BLaER1 (cell line): ENCODE data around the gene INO80.

Experiments used
- H3K27ac ChIP-seq: shearing (Covaris generic); formaldehyde crosslinking; 2 replicates; pipeline ENCODE4 v1.8.1; 2022
- H3K27me3 ChIP-seq: shearing (Covaris generic); formaldehyde crosslinking; 2 replicates; pipeline ENCODE4 v1.8.1; 2022
- H3K36me3 ChIP-seq: shearing (Covaris generic); formaldehyde crosslinking; 2 replicates; pipeline ENCODE4 v1.8.1; 2022
- H3K4me1 ChIP-seq: shearing (Covaris generic); formaldehyde crosslinking; 2 replicates; pipeline ENCODE4 v1.8.1; 2022
- H3K4me2 ChIP-seq: shearing (Covaris generic); formaldehyde crosslinking; 2 replicates; pipeline ENCODE4 v1.8.1; 2022
- H3K4me3 ChIP-seq: shearing (Covaris generic); formaldehyde crosslinking; 2 replicates; pipeline ENCODE4 v1.8.1; 2022
- H3K9ac ChIP-seq: shearing (Covaris generic); formaldehyde crosslinking; 2 replicates; pipeline ENCODE4 v1.8.1; 2022
- H3K9me3 ChIP-seq: shearing (Covaris generic); formaldehyde crosslinking; 2 replicates; pipeline ENCODE4 v1.8.1; 2022
- H4K20me1 ChIP-seq: shearing (Covaris generic); formaldehyde crosslinking; 2 replicates; pipeline ENCODE4 v1.8.1; 2022
- Cebpa-rat ChIP-seq: shearing (Covaris generic); IDR thresholded peaks from 2 replicates; pipeline ENCODE4 v1.8.1; 2022

The INO80 gene

GRCh38 chr15:40953713-40954074, 162.4 kb downstream of the INO80 start:
- H3K27ac ChIP-seq: peak overlapping the region; percentile 94
- TF ChIP-seq Cebpa-rat: no peak
- H3K4me1 ChIP-seq: peaks cover 70% of the 10 kb centered on the region
- no peaks in the 10 kb centered on the region for H3K9me3 ChIP-seq
- H3K4me3 ChIP-seq: peak overlapping the region; percentile 79
- peak overlapping the region; percentile 88 for H3K4me2 ChIP-seq
- no peaks in the 10 kb centered on the region for H3K27me3 ChIP-seq
- H4K20me1 ChIP-seq: peaks cover 34% of the 10 kb centered on the region; the same call in 1 of the 2 replicates
- H3K9ac ChIP-seq: peak overlapping the region; percentile 85
- H3K36me3 ChIP-seq: peaks cover 24% of the 10 kb centered on the region

- H3K9ac ChIP-seq: peak within 1 kb of the TSS; percentile 85
- peaks cover 33% of the 10 kb centered on the region; the same call in 1 of the 2 replicates for H4K20me1 ChIP-seq
- H3K9me3 ChIP-seq: no peaks in the 10 kb centered on the region
- no peaks in the 10 kb centered on the region for H3K27me3 ChIP-seq
- peaks cover 70% of the 10 kb centered on the region for H3K4me1 ChIP-seq
- peak within 1 kb of the TSS; percentile 94 for H3K27ac ChIP-seq
- peaks cover 24% of the 10 kb centered on the region for H3K36me3 ChIP-seq
- TF ChIP-seq Cebpa-rat: peak; percentile 100
- H3K4me3 ChIP-seq: peak within 1 kb of the TSS; percentile 79
- peak within 1 kb of the TSS; percentile 88 for H3K4me2 ChIP-seq
These were observed 163.0 kb downstream of the INO80 start, which contains the start of gene CHAC1 for GRCh38 chr15:40952901-40953712. CHAC1 (plus strand) TSS chr15:40953471; CDS start chr15:40953584, 113 bp downstream.

GRCh38 chr15:40952301-40952900, 163.7 kb downstream of the INO80 start:
- Histone ChIP-seq H3K4me3 (peak overlapping the region; percentile 79), H3K9me3 (no peaks in the 10 kb centered on the region), H3K36me3 (peaks cover 24% of the 10 kb centered on the region), H3K27me3 (no peaks in the 10 kb centered on the region), H3K9ac (peak overlapping the region; percentile 85), H4K20me1 (peaks cover 26% of the 10 kb centered on the region; the same call in 1 of the 2 replicates), H3K27ac (peak overlapping the region; percentile 94), H3K4me2 (peak overlapping the region; percentile 88), H3K4me1 (peaks cover 63% of the 10 kb centered on the region)
- TF ChIP-seq Cebpa-rat: no peak

GRCh38 chr15:40951764-40952163, 164.3 kb downstream of the INO80 start:
- Histone ChIP-seq H3K4me3 (no peak overlapping the region), H4K20me1 (peaks cover 19% of the 10 kb centered on the region; the same call in 1 of the 2 replicates), H3K27me3 (no peaks in the 10 kb centered on the region), H3K4me1 (peaks cover 57% of the 10 kb centered on the region), H3K36me3 (peaks cover 21% of the 10 kb centered on the region), H3K9ac (no peak overlapping the region), H3K4me2 (peak overlapping the region; percentile 88), H3K9me3 (no peaks in the 10 kb centered on the region), H3K27ac (no peak overlapping the region)
- no peak for TF ChIP-seq Cebpa-rat

- Histone ChIP-seq H3K4me3 (no peak overlapping the region), H3K27me3 (no peaks in the 10 kb centered on the region), H4K20me1 (no peaks in the 10 kb centered on the region; the same call in 1 of the 2 replicates), H3K36me3 (peaks cover 1% of the 10 kb centered on the region; the same call in 1 of the 2 replicates), H3K4me1 (peaks cover 37% of the 10 kb centered on the region), H3K27ac (no peak overlapping the region), H3K9ac (no peak overlapping the region), H3K4me2 (peak overlapping the region; percentile 35; the same call in 1 of the 2 replicates), H3K9me3 (no peaks in the 10 kb centered on the region)
- no peak for TF ChIP-seq Cebpa-rat
These were observed 166.3 kb downstream of the INO80 start for GRCh38 chr15:40949756-40950207.

- no peak overlapping the region for H3K27ac ChIP-seq
- H4K20me1 ChIP-seq: no peaks in the 10 kb centered on the region
- H3K4me2 ChIP-seq: peak overlapping the region; percentile 35
- H3K9me3 ChIP-seq: no peaks in the 10 kb centered on the region
- peaks cover 32% of the 10 kb centered on the region for H3K4me1 ChIP-seq
- no peak for TF ChIP-seq Cebpa-rat
- no peaks in the 10 kb centered on the region for H3K36me3 ChIP-seq
- no peaks in the 10 kb centered on the region for H3K27me3 ChIP-seq
- H3K9ac ChIP-seq: no peak overlapping the region
- H3K4me3 ChIP-seq: no peak overlapping the region
These were observed 167.2 kb downstream of the INO80 start for GRCh38 chr15:40948706-40949473.

GRCh38 chr15:40944510-40945296, 171.4 kb downstream of the INO80 start:
- TF ChIP-seq Cebpa-rat: no peak

GRCh38 chr15:40943764-40944365, 172.2 kb downstream of the INO80 start:
- Histone ChIP-seq H3K4me1 (peaks cover 54% of the 10 kb centered on the region), H3K27ac (no peak overlapping the region), H3K36me3 (no peaks in the 10 kb centered on the region), H3K27me3 (no peaks in the 10 kb centered on the region), H3K4me3 (no peak overlapping the region), H3K4me2 (peak overlapping the region; percentile 98), H4K20me1 (no peaks in the 10 kb centered on the region), H3K9me3 (no peaks in the 10 kb centered on the region), H3K9ac (no peak overlapping the region)
- TF ChIP-seq Cebpa-rat: no peak

More at GRCh38 chr15:40944510-40945296, 171.4 kb downstream of the INO80 start:
- peaks cover 54% of the 10 kb centered on the region for H3K4me1 ChIP-seq
- H3K4me3 ChIP-seq: no peak overlapping the region
- H3K4me2 ChIP-seq: no peak overlapping the region
- H3K9ac ChIP-seq: no peak overlapping the region
- no peaks in the 10 kb centered on the region for H4K20me1 ChIP-seq
- H3K36me3 ChIP-seq: no peaks in the 10 kb centered on the region
- no peaks in the 10 kb centered on the region for H3K27me3 ChIP-seq
- H3K27ac ChIP-seq: no peak overlapping the region
- no peaks in the 10 kb centered on the region for H3K9me3 ChIP-seq
